CD14-positive monocyte (primary cell): ENCODE measurements around the gene RNF175. TPM values are rescaled to one million over a fixed set of nuclear protein-coding genes. Genes with fewer than 3 reads are reported as not detected.

Experiments used
- DNase-seq, 3 donors: peaks; one replicate each; pipeline ENCODE4 v3.0.0-alpha.2; 2011 to 2022
- H2AFZ ChIP-seq: 2 replicates; pipeline ENCODE4 v1.6.0; 2012; ENCODE audit warnings: mild to moderate bottlenecking, low read depth, low read length, inconsistent platforms; ENCODE audit not compliant: insufficient read depth, poor library complexity, severe bottlenecking
- H3K27ac ChIP-seq, 2 donors: 1 replicate in 1 of 2; 2 replicates in 1 of 2; pipeline ENCODE4 v1.5.1; 2012 to 2013; ENCODE audit warnings: low read length in 2 of 2, control low read depth in 1 of 2, inconsistent platforms in 1 of 2, low read depth in 1 of 2, mild to moderate bottlenecking in 1 of 2
- H3K27me3 ChIP-seq, 2 donors: one replicate each; pipeline versions ENCODE4 v1.6.0 to v1.6.1; 2011 to 2013; ENCODE audit warnings: low read length in 2 of 2; ENCODE audit not compliant: control insufficient read depth in 2 of 2, insufficient read depth in 2 of 2
- H3K36me3 ChIP-seq, 2 donors: replicated peaks in 1 of 2; 1 replicate in 1 of 2; 2 replicates in 1 of 2; pipeline versions ENCODE4 v1.5.1 to v1.6.1; 2012 to 2013; ENCODE audit warnings: low read length in 2 of 2, control low read depth in 1 of 2, inconsistent platforms in 1 of 2, mild to moderate bottlenecking in 1 of 2; ENCODE audit not compliant: insufficient read depth in 2 of 2, control insufficient read depth in 1 of 2
- H3K4me1 ChIP-seq, 2 donors: 1 replicate in 1 of 2; 2 replicates in 1 of 2; pipeline versions ENCODE4 v1.5.1 to v1.6.1; 2012 to 2013; ENCODE audit warnings: low read length in 2 of 2, control low read depth in 1 of 2, inconsistent platforms in 1 of 2, mild to moderate bottlenecking in 1 of 2, moderate library complexity in 1 of 2; ENCODE audit not compliant: insufficient read depth in 2 of 2, control insufficient read depth in 1 of 2
- H3K4me2 ChIP-seq: replicated peaks from 2 replicates; pipeline ENCODE3; 2012; ENCODE audit warnings: low read length, moderate library complexity, mild to moderate bottlenecking; ENCODE audit not compliant: poor library complexity, severe bottlenecking; ENCODE audit errors: extremely low read depth
- H3K4me3 ChIP-seq, 3 experiments: fragments of 200-600 bp in 1 of 3; sonication (generic) in 1 of 3; replicated peaks in 1 of 3; 1 replicate in 2 of 3; 2 replicates in 1 of 3; pipeline ENCODE4 v1.5.1; 2011 to 2013; ENCODE audit warnings: low read length in 3 of 3, mild to moderate bottlenecking in 3 of 3, control low read depth in 2 of 3, low read depth in 2 of 3, inconsistent platforms in 1 of 3, moderate library complexity in 1 of 3
- H3K79me2 ChIP-seq: 2 replicates; pipeline ENCODE4 v1.6.0; 2012; ENCODE audit warnings: mild to moderate bottlenecking, control low read depth, inconsistent platforms, low read length, moderate library complexity; ENCODE audit not compliant: insufficient read depth
- H3K9ac ChIP-seq: 2 replicates; pipeline ENCODE4 v1.6.0; 2017; ENCODE audit warnings: low read length, mild to moderate bottlenecking; ENCODE audit not compliant: insufficient read depth, poor library complexity, severe bottlenecking
- H3K9me3 ChIP-seq, 2 donors: replicated peaks in 1 of 2; 1 replicate in 1 of 2; 2 replicates in 1 of 2; pipeline versions ENCODE4 v1.5.1 to v1.6.1; 2012 to 2013; ENCODE audit warnings: low read length in 2 of 2, control low read depth in 1 of 2; ENCODE audit not compliant: control insufficient read depth in 1 of 2, insufficient read depth in 1 of 2
- H4K20me1 ChIP-seq: 2 replicates; pipeline ENCODE4 v1.6.0; 2012; ENCODE audit warnings: mild to moderate bottlenecking, low read length, control low read depth, moderate library complexity; ENCODE audit not compliant: insufficient read depth
- H3K27ac Mint-ChIP-seq, 7 donors: one replicate each; pipeline ENCODE4 v1.8.0; 2020; ENCODE audit warnings: mild to moderate bottlenecking in 7 of 7, mixed read lengths in 7 of 7, moderate library complexity in 6 of 7, inconsistent platforms in 2 of 7
- H3K27me3 Mint-ChIP-seq, 3 donors: one replicate each; pipeline ENCODE4 v1.8.0; 2021 to 2022; ENCODE audit warnings: low read depth in 3 of 3, mild to moderate bottlenecking in 3 of 3, mixed read lengths in 3 of 3, moderate library complexity in 3 of 3, inconsistent platforms in 1 of 3
- H3K36me3 Mint-ChIP-seq, 2 donors: one replicate each; pipeline ENCODE4 v1.8.0; 2020; ENCODE audit warnings: mixed read lengths in 2 of 2, inconsistent platforms in 1 of 2, mild to moderate bottlenecking in 1 of 2
- H3K4me1 Mint-ChIP-seq: one replicate; pipeline ENCODE4 v1.8.0; 2020; ENCODE audit warnings: mild to moderate bottlenecking, mixed read lengths
- H3K4me3 Mint-ChIP-seq, 2 donors: one replicate each; pipeline ENCODE4 v1.8.0; 2020; ENCODE audit warnings: mild to moderate bottlenecking in 2 of 2, mixed read lengths in 2 of 2, moderate library complexity in 1 of 2
- H3K9me3 Mint-ChIP-seq, 7 donors: one replicate each; pipeline ENCODE4 v1.8.0; 2020 to 2022; ENCODE audit warnings: mixed read lengths in 7 of 7, mild to moderate bottlenecking in 6 of 7, moderate library complexity in 6 of 7, inconsistent platforms in 2 of 7
- WGBS: methylation state at CpG from one replicate; pipeline ENCODE4 v1.1.5; 2013; ENCODE audit warnings: missing lambda C conversion rate; ENCODE audit not compliant: insufficient coverage; 5-methylcytosine and 5-hydroxymethylcytosine counted together
- intact Hi-C, 2 donors: fragments of 100-400 bp; cut with micrococcal nuclease; formaldehyde crosslinking; loops; one replicate each; pipeline versions ENCODE4 v1.15.0 to v1.15.1; 2023
- polyA plus RNA-seq, 3 donors: library from polyadenylated mRNA; depleted of rRNA in 1 of 3; unstranded in 2 of 3; stranded (reverse) in 1 of 3; fragments of 300-500 nt in 2 of 3; fragments of >200 nt in 1 of 3; fragmentation: Illumina TruSeq in 2 of 3; gene quantifications; 1 replicate in 2 of 3; 2 replicates in 1 of 3; pipeline ENCODE4 v1.2.3, GENCODE V29; 2012 to 2021
- TF ChIP-seq, protein P1 (sequence below): fragments of 200-600 bp; IDR thresholded peaks from one replicate; pipeline ENCODE4 v1.8.0; 2022; ENCODE audit warnings: antibody characterized with exemption, mild to moderate bottlenecking

The RNF175 gene
- polyA plus RNA-seq, 3 donors = 0.36 to 0.91 (median 0.55) TPM

DNA sequence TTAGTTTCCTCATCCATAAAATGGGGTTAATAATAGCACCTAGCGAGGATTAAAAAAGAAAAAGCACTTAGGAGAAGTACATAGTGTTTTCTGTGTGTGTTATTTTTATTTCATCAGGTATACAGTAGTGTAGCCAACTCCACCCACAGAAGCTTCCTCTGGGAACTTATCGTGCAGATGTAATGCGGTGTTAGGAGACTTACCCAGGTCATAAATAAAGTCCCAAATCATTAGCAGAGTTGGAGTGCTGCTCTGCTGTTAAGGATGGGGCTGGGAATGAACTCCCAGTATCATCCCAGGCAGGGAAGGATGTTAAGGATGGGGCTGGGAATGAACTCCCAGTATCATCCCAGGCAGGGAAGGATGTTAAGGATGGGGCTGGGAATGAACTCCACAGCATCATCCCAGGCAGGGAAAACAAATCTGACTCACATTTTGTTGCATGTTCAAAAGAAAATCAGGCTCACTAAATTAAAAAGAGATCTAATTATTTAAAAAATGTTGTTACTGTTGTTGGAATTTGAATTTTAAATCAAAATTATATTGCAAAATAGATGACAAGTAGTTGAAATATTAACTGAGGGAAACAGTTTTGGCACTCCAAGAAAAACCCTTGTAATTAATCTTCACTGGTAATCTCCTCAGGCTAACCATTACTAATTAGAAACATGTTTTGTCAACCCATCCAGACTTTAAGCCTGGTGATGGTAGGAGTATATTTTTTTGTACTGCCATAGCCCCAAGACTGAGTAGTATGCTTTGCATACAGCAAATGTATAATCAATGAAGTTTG, 39.3 kb upstream of the RNF175 start:
- Histone ChIP-seq H3K79me2 (no peaks in the 10 kb centered on the region), H2AFZ (no peak overlapping the region), H3K9ac (no peak overlapping the region), H3K27ac (no peak overlapping the region), H3K27me3 (peaks cover 46 to 51% of the 10 kb centered on the region in 2 donors), H3K4me2 (no peak overlapping the region), H3K9me3 (peaks cover 0 to under 1% of the 10 kb centered on the region in 2 donors), H3K36me3 (no peaks in the 10 kb centered on the region), H4K20me1 (no peaks in the 10 kb centered on the region), H3K4me1 (no peaks in the 10 kb centered on the region), H3K4me3 (no peak overlapping the region)
- TF ChIP-seq, protein P1, sequence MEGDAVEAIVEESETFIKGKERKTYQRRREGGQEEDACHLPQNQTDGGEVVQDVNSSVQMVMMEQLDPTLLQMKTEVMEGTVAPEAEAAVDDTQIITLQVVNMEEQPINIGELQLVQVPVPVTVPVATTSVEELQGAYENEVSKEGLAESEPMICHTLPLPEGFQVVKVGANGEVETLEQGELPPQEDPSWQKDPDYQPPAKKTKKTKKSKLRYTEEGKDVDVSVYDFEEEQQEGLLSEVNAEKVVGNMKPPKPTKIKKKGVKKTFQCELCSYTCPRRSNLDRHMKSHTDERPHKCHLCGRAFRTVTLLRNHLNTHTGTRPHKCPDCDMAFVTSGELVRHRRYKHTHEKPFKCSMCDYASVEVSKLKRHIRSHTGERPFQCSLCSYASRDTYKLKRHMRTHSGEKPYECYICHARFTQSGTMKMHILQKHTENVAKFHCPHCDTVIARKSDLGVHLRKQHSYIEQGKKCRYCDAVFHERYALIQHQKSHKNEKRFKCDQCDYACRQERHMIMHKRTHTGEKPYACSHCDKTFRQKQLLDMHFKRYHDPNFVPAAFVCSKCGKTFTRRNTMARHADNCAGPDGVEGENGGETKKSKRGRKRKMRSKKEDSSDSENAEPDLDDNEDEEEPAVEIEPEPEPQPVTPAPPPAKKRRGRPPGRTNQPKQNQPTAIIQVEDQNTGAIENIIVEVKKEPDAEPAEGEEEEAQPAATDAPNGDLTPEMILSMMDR = no peak
- H3K4me1 Mint-ChIP-seq = peaks cover 4% of the 10 kb centered on the region
- no CpG with 5 or more reads among the region's 3 CpGs for WGBS
- H3K9me3 Mint-ChIP-seq = peaks cover 0 to 2% (median 0%) of the 10 kb centered on the region in 7 donors
- no peaks in the 10 kb centered on the region for H3K36me3 Mint-ChIP-seq
- no peak overlapping the region for H3K27ac Mint-ChIP-seq
- no peak overlapping the region for H3K4me3 Mint-ChIP-seq
- H3K27me3 Mint-ChIP-seq = peaks cover 27 to 52% (median 44%) of the 10 kb centered on the region in 3 donors
- intact Hi-C loops = no loop called here
- no peak for DNase-seq

- Histone ChIP-seq H3K4me1 (no peaks in the 10 kb centered on the region), H3K27ac (no peak overlapping the region), H2AFZ (no peak overlapping the region), H3K4me3 (no peak overlapping the region), H3K79me2 (no peaks in the 10 kb centered on the region), H3K4me2 (no peak overlapping the region), H3K36me3 (no peaks in the 10 kb centered on the region), H4K20me1 (no peaks in the 10 kb centered on the region), H3K27me3 (peaks cover 53 to 57% of the 10 kb centered on the region in 2 donors), H3K9me3 (peaks cover 0 to 6% of the 10 kb centered on the region in 2 donors), H3K9ac (no peak overlapping the region)
- peaks cover 0 to 2% (median 0%) of the 10 kb centered on the region in 7 donors for H3K9me3 Mint-ChIP-seq
- WGBS = no CpG with 5 or more reads among the region's 3 CpGs
- peaks cover 31 to 59% (median 51%) of the 10 kb centered on the region in 3 donors for H3K27me3 Mint-ChIP-seq
- intact Hi-C loops = no loop called here
- TF ChIP-seq, protein P1 = no peak
- DNase-seq = no peak
- no peak overlapping the region for H3K27ac Mint-ChIP-seq
- peaks cover 5% of the 10 kb centered on the region for H3K4me1 Mint-ChIP-seq
- peak overlapping the region in 1 of 2 donors; percentile 0 for H3K4me3 Mint-ChIP-seq
- H3K36me3 Mint-ChIP-seq = no peaks in the 10 kb centered on the region
These were observed 38.6 kb upstream of the RNF175 start for GRCh38 chr4:153798420-153798819.
